ENCODE measurements around the gene TIMD4.
A peak's percentile ranks its signal among the peaks of the same experiment; 100 is the strongest.

Gene TIMD4

DNA sequence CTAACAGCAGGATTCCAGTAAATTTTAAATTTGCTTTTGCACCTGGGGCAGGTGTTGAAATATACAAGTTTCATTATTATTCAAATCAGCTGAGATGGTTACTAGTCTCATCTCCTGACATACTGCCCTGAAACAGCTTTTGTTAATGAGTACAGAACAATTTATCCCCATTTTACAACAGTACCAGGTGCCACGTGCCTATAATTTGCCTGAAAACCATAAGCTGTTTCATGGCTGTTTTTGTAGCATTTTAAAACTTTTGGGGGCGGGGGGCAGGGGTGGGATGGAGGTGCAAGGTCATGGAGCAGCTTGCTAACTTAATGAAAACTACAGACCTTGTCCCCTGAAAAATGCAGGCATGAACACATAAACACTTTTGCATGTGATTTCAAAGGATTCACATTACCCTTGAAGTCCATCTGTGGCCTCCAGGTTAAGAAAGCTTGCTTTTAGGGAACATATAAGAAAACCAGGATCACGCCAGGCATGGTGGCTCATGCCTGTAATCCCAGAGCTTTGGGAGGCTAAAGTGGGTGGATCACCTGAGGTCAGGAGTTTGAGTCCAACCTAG lies 42.1 kb downstream of the TIMD4 start:
- no peak for DNase-seq

DNA sequence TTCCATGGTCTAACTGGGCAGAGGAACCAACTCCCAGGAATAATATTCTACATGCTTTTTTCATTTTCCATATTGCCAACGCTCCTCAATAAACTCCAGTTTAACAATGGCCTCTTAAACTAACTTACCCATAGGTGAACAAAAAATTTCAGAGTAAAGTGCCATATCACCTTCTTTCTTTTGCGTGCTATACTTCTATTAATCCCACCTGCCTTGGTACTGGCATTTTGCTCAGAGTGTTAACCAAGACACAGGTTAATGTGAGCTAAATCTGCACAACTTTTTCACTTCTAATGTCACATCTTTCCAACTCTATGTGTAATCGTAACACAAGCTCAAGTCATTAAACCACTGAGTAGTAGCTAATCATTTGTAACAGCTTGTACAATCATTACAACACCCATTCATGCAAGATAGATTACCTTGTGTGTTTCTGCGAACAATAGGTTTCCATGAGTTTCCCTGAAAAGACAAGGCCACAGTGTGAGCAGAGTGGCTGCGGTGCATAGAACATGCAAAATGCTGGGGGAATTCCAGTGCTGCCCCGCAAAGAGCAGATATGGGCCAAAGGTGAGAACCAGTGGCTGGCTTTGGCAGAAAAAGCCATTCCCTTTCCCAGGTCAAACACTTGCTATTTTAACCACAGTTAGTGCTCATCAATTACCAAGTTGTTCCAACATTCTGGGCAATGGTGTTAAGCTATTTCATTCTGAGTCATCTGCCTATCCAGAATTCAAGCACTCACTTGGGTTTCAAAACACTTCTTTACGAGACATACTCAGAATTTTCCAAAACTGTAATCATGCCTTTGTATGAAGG lies 42.8 kb downstream of the TIMD4 start:
- no peak for DNase-seq

DNA sequence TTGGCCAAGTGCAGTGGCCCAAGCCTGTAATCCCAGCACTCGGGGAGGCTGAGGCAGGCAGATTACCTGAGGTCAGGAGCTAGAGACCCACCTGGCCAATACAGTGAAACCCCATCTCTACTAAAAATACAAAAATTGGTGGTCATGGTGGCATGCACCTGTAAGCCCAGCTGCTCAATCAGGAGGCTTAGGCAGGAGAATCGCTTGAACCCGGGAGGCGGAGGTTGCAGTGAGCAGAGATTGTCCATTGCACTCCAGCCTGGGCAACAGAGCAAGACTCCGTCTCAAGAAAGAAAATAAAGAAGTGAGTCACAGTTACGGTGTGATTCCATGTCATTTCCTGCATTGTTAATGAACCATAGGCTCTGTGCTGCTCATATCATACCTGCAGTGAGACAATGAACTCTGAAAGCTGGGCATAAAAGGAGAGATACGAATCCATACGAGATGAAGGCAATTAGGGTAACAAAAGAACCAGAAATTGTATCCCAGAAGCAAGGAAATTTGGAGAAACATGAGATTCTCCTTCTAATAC lies 44.6 kb downstream of the TIMD4 start:
- no peak for DNase-seq

DNA sequence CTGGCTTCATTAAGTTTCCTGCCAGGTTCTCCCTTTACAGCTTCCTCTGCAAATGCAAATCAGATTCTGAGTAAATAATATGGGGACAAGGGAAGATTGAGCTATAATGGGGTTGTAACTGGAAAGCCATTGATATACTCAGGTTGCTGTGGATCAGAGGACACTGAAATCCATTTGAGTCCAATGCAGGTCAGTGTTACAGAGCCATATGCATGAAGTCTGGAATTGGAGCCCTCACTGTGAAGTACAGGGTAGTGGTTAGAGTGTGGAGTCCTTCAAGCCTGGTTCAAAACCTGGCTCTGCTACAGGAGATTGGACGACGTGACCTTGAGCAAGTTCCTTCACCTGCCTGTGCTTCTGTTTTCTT lies 48.7 kb downstream of the TIMD4 start:
- no peak for DNase-seq

DNA sequence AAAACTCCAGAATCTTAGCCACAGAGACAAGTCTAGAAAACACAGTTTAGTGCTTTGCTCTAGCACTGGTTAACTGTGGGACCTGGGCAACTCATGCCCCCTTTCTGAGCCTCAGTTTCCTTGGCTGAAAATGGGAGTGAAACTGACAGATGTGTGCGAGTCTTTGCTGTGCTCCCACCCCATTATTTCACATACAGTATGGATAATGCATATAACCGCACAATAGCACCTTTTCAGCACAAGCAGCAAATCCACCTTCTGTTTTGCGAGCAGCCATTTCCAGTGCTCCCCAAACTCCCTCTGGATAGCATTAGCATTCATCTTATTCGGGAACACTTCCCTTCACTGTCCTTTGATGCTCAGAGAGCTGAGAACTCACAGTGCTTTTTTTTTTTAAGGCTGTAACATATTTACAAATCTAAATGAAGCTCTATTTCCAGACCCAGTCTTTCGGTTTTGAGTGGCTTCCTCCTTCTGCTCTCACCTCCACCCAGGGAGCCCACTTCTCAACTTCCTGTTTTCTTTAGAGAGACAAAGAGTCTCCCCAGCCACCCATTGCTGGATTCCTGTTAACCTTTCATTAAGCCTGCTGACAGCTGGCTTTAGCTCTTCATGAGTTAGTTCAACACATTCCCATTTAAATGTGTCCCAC lies 49.2 kb downstream of the TIMD4 start:
- no peak for DNase-seq

DNA sequence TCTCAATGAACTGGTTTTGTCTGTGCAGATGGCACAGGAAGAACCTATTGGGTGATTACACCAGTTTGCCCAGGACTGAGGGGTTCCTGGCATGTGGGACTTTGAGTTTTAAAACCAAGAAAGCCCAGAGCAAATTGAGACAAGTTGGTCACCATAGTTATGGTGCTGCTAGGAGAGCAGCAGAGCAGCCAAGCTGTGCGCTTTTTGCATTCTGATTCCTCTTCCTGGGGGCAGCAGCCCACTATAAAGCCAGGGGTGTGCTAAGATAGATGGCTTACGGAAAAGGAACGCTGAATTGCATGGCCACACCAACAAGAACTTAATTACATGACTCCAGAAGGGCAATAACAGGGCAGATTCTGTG lies 49.7 kb downstream of the TIMD4 start:
- no peak for DNase-seq

DNA sequence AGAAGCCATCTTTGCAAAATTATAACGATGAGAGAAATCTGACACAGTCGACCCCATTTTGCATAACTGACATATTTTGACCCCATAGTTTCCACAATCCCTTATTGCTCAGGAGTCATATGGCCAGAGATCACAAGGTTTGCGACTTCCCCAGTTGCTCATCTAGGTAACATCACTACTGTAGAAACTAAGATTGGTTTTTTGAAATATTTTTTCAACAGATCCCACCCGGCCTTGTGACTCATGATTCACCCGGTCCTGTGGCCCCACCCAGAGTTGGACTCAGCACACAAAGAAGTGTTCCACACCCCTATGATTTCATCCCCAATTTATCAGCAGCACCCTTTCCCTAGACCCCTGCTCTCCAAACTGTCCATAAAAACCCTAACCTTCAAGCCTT lies 50.2 kb downstream of the TIMD4 start:
- no peak for DNase-seq

DNA sequence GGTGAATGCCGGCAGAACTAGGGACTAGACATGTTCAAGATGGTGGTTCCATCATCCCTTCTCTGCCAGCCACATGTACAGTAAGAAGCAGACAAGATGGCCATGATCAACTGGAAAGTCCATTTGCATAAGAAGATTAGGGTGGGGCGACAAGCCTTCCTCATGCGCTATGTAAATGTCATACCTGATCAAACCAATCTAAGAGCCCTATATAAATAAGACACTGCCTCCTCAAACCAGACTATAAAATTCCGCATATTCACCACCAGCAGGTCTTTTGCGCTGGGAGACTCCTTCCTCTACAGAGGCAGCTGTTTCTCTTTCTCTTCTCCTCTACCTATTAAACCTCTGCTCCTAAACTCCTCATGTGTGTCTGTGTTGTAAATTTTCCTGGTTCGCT lies 53.8 kb downstream of the TIMD4 start:
- no peak for DNase-seq

DNA sequence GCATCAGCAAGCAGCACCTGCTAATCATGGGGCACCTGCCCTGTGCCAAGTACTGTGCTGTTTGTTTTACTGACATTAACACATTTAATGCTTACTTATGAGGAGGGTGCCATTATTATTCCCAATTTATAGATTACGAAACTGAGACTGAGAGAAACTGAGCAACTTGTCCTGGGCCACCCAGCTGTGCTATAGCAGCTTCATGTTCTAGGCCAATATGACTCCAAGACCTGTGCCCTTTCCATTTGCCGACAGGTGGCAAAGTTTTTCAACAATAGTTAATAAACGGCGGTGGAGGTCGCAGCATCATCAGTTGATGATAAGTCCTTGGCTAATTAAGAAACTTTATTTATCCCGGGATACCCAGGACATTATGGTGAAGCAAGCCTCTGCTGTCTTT lies 55.4 kb downstream of the TIMD4 start:
- DNase-seq, result no peak

DNA sequence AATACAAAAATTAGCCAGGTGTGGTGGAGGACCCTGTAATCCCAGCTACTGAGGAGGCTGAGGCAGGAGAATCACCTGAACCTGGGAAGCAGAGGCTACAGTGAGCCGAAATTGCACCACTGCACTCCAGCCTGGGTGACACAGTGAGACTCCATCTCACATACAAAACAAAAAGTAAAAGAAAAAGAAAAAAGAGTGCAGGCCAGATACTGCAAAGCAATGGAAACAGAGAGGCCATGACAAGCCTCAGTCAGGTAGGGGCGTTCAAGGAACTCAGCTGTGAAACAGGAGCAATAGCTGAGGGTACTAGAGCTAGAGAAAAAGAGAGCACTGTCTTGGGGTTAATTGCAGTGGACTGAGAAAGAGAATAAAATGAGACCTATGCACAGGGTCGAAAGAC lies 56.2 kb downstream of the TIMD4 start:
- DNase-seq, result no peak

DNA sequence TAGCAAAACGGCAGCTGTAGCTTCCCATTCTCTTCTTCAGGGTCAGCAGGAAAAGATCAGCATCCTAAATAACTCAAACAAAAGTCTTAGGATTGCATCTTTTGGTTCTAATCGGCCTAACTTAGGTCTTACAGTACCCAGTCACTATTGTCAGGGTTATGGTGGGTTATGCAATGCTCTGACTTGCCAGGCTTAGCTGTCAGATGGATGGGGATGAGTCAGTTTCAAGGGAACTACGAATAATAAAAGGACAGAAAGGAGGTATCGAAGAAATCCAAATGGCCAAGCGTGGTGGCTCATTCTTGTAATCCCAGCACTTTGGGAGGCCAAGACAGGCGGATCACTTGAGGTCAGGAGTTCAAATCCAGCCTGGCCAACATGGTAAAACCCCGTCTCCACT lies 66.5 kb downstream of the TIMD4 start:
- no peak for DNase-seq

DNA sequence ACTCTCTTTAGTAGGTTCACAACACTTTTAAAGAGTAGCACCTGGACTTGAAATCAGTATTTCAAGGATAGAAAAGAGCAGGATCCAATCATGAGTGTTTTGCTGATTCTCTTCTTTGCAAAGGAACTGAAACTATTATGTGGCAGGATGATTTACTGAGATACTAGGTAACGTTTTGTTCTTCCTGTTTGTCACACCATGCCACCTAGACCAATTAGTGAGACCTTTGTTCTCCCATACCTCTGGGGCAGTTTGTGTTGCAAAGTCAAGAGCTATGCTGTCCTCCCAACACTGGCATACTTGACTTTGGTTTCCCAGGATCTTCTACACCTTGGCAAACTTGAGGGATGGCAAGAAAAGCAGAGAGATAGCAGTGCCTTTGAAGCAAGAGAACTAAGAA lies 69.5 kb downstream of the TIMD4 start:
- DNase-seq, result no peak

DNA sequence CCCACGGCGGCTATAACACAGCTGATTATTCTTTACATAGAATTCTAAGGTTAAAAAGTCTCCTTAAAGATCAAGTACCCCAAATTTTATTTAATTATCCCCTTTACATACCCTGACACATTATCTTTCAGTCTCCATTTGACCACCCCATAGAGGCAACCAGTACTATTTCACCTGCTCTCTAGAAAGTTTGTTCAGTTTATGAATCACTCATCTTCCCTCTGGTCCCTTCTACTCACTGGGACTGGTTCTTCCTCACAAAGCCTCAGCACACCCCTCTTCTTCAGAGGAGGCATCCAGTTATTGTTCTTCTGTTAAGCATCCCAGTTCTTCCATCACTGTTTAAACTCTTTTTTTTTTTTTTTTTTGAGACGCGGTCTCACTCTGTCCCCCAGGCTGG lies 70.2 kb downstream of the TIMD4 start:
- DNase-seq, result no peak

DNA sequence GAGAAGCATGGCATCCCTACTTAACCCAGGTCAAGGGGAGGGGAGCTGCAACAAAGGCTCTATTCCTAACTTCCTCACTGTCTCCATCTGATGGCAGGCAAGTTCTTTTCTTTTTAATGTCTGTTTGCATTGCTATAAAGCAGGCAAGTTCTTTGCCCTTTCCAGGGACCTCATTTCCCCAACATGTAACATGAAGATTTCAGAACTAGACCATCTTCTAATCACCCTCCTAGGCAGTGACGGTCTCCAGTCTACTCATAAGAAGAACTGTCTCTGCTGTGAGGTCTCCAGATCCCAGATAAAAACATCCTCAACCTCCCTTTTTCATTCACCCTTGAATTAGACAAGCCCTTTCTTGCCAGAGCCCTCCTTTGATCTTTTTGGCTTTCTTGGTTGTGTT lies 70.8 kb downstream of the TIMD4 start:
- no peak for DNase-seq

DNA sequence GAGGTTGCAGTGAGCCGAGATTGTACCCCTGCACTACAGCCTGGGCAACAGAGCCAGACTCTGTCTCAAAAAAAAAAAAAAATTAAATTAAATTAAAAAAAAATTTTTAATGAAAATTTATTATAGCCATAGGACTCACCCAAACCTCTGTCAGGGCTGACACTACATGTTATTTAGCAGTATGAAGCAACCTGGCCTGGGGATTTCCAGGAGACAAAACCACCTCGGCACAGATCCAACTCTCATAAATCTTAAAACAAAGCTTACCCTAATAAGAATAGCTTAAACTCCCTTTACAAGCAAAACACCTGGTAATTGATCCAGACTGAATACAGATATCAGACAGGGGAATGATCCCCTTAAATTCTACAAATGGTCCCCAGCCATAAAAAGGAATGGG lies 74.5 kb downstream of the TIMD4 start:
- no peak for DNase-seq

DNA sequence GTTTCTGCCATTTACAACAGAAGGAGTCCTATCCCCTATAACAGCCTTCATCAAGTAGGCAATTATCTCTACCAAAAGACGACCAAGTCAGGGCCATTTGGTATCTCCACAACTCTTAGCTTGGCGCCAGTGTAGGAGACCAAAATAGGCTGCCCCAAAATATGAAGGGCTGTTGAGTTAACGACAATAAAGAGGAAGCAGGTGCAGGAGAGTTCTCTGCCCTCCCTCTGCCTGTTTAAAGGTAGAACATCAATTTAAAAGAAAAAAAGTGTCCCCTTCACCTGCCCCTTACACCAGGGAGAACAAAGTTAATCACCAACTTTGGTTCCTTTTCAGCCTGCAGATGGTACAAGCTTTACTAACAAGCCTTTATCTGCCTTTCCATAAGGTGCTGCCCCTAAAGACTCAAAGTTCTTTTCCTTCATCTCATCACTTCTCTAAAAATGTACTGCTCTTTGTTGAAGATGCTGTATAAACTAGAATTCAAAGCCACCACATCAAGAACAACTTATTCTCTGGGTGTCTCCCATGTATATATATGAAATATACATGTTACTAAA lies 79.6 kb downstream of the TIMD4 start:
- no peak for DNase-seq

DNA sequence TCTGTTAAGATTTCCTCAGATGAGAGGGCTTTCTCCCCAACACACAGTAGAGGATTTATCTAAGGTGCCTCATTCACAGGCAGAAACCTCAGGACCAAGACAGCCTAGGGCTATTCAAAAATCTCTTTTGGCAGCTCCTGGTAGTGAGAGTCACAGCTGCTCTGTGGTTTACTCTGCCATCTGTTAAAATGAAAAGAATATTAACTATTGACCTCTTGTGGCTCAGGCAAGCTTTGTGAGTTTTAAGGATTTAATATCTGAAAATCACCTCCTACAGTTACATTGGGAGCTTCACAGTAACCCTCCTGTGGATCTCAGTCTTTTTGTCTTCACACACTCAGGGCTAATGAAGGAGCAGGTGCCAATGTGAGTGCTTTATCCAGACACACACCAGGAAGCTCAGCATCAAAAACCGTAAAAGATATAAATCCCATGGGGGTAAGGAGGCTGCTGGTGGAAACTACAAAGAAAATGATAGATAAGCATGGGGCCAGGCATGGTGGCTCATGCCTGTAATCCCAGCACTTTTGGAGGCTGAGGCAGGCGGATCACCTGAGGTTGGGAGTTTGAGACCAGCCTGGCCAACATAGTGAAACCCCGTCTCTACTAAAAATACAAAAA lies 83.3 kb downstream of the TIMD4 start:
- peak; percentile 16 for DNase-seq

DNA sequence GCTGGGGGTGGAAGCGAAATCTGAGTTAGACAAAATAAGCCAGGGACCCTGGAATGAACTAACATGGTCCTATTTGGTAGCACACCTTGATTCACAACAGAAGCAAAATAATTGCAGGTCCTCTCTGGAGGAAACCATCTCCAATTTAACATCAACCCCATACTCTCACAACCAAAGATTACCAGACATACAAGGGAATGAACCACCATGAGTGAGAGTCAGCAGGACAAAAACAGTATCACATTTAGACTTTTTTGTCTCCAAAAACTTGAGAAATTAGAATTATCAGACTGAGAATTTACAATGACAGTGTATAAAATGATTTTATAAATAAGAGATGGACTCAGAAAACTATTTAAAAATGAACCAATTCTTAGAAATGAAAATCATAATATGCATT lies 91.8 kb downstream of the TIMD4 start:
- DNase-seq, result no peak

DNA sequence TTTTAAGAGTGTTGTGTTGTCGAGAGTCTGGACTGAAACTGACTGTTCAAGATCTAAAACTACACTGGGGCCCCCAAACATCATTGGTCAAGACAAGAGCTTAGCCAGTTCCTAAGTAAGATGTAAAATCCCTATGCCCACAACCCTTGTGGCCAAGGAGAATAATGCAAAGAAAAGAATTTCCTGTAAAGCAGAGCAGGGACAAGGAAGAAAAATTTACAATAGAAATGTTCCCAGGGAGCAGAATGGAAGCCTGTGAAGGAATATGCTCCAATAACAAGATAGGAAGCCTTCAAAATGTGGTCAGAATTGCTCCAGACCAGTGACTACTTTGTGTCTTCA lies 92.6 kb downstream of the TIMD4 start:
- no peak for DNase-seq
